Panc1 (cell line): Measurements from ENCODE around the gene DOK6. TPM values are rescaled to one million over a fixed set of nuclear protein-coding genes. Genes with fewer than 3 reads are reported as not detected.

Experiments used
- ATAC-seq: fragments of 200-7000 bp; cut with Tn5 transposase; 2 replicates; pipeline ENCODE4 v1.9.1; 2020; ENCODE audit warnings: mild to moderate bottlenecking, moderate library complexity
- BruUV-seq: library from RNA; stranded (reverse); fragments of 400-500 nt; replicated peaks from 2 replicates; lab custom pipeline; 2021; lab: Mats Ljungman, UMichigan
- CTCF ChIA-PET: fragments of 300-600 bp; sonication (Branson Sonifier 250); formaldehyde crosslinking; loops from one replicate; lab custom pipeline; 2022; ENCODE audit warnings: antibody characterized with exemption; lab: Charles Lee
- POLR2A ChIA-PET: fragments of 300-600 bp; sonication (Branson Sonifier 250); formaldehyde crosslinking; loops from one replicate; lab custom pipeline; 2022; ENCODE audit warnings: antibody characterized with exemption; lab: Charles Lee
- DNase-seq: peaks from one replicate; pipeline ENCODE4 v3.0.0-alpha.2; 2010; ENCODE audit warnings: low read depth, low spot score
- H3K27ac ChIP-seq: 2 replicates; pipeline ENCODE4 v1.5.1; 2011; ENCODE audit warnings: mild to moderate bottlenecking, low read length, inconsistent platforms
- H3K27me3 ChIP-seq: fragments of 200-500 bp; sonication (Bioruptor generic); 2 replicates; pipeline ENCODE4 v1.6.0; 2014; ENCODE audit warnings: low read length, inconsistent platforms; ENCODE audit not compliant: control insufficient read depth, insufficient read depth
- H3K36me3 ChIP-seq: fragments of 200-500 bp; sonication (Bioruptor generic); 2 replicates; pipeline ENCODE4 v1.5.1; 2014; ENCODE audit warnings: inconsistent platforms, mild to moderate bottlenecking, low read length, moderate library complexity; ENCODE audit not compliant: control insufficient read depth, insufficient read depth
- H3K4me1 ChIP-seq: 2 replicates; pipeline ENCODE4 v1.5.1; 2011; ENCODE audit warnings: inconsistent platforms, mild to moderate bottlenecking, low read length, moderate library complexity; ENCODE audit not compliant: control insufficient read depth, insufficient read depth
- H3K4me3 ChIP-seq, 2 experiments: 2 replicates each; pipeline ENCODE4 v1.5.1; 2011 to 2012; ENCODE audit warnings: low read depth in 2 of 2, low read length in 2 of 2, mild to moderate bottlenecking in 2 of 2, inconsistent platforms in 1 of 2, moderate library complexity in 1 of 2
- H3K9me3 ChIP-seq: fragments of 200-500 bp; sonication (Bioruptor generic); 2 replicates; pipeline ENCODE4 v1.5.1; 2014; ENCODE audit warnings: low read depth, mild to moderate bottlenecking, inconsistent platforms, low read length, moderate library complexity; ENCODE audit not compliant: control insufficient read depth, insufficient read depth
- CTCF ChIP-seq: fragments of 450-650 bp; IDR thresholded peaks from 2 replicates; pipeline ENCODE4 v1.5.1; 2017; ENCODE audit warnings: mild to moderate bottlenecking
- POLR2AphosphoS5 ChIP-seq: IDR thresholded peaks from 2 replicates; pipeline ENCODE4 v1.6.1; 2012; ENCODE audit warnings: mild to moderate bottlenecking, low read depth, low read length, moderate library complexity
- SIN3A ChIP-seq: IDR thresholded peaks from 2 replicates; pipeline ENCODE4 v1.6.1; 2012; ENCODE audit warnings: low read depth, mild to moderate bottlenecking, low read length, moderate library complexity, borderline replicate concordance; ENCODE audit not compliant: insufficient read depth
- TCF7L2 ChIP-seq: IDR thresholded peaks from 2 replicates; pipeline ENCODE4 v1.6.1; 2011; ENCODE audit warnings: mild to moderate bottlenecking, low read depth, low read length, inconsistent platforms
- in situ Hi-C: cut with HindIII; loops from 2 replicates; pipeline ENCODE4 v1.10.0; 2016; ENCODE audit warnings: low sequenced_read_pairs, low pct_unique_long_range_greater_than_20kb
- intact Hi-C: fragments of 100-400 bp; cut with micrococcal nuclease; formaldehyde crosslinking; loops from one replicate; pipeline ENCODE4 v1.10.0; 2022; ENCODE audit not compliant: unreplicated experiment
- total RNA-seq: library from RNA; stranded (reverse); gene quantifications from one replicate; pipeline ENCODE4 v1.2.1, GENCODE V29; 2021; ENCODE audit not compliant: unreplicated experiment
- TF ChIP-seq, protein P1 (sequence below), 2 experiments: IDR thresholded peaks; 2 replicates each; pipeline ENCODE4 v1.6.1; 2011 to 2012; ENCODE audit warnings: low read depth in 2 of 2, control low read depth in 1 of 2, low read length in 1 of 2, mild to moderate bottlenecking in 1 of 2, moderate library complexity in 1 of 2; ENCODE audit not compliant: insufficient read depth in 1 of 2

The DOK6 gene
- total RNA-seq, 1 experiment from 2014 or later = not detected

DNA sequence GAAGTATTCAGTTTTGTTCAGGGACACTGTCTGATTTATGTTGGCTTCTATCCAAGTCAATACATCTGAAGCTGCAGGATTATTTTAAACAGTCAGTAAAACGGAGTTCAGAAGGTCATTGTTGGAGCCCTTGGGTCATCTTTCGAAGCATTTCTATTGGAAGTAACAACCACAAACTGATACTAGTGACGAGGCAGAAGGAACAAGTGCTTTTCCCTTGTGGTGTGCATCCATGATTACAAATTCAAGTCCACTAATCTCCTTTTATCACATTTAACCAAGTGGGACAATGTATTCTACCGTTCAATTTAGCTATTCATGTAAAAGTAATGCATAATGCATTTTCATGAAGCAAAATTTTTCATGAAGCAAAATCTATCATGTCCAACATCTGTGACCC lies 470.0 kb downstream of the DOK6 start:
- in situ Hi-C loops (no loop called here), intact Hi-C loops (no loop called here)
- Histone ChIP-seq H3K27ac (no peak overlapping the region), H3K4me3 (no peak overlapping the region), H3K4me1 (no peaks in the 10 kb centered on the region), H3K9me3 (no peaks in the 10 kb centered on the region), H3K27me3 (no peaks in the 10 kb centered on the region), H3K36me3 (no peaks in the 10 kb centered on the region)
- DNase-seq (no peak), ATAC-seq (no peak)
- no TSS peak for BruUV-seq
- CTCF ChIA-PET = no interaction called here
- no peak for TF ChIP-seq SIN3A
- TF ChIP-seq, protein P1, sequence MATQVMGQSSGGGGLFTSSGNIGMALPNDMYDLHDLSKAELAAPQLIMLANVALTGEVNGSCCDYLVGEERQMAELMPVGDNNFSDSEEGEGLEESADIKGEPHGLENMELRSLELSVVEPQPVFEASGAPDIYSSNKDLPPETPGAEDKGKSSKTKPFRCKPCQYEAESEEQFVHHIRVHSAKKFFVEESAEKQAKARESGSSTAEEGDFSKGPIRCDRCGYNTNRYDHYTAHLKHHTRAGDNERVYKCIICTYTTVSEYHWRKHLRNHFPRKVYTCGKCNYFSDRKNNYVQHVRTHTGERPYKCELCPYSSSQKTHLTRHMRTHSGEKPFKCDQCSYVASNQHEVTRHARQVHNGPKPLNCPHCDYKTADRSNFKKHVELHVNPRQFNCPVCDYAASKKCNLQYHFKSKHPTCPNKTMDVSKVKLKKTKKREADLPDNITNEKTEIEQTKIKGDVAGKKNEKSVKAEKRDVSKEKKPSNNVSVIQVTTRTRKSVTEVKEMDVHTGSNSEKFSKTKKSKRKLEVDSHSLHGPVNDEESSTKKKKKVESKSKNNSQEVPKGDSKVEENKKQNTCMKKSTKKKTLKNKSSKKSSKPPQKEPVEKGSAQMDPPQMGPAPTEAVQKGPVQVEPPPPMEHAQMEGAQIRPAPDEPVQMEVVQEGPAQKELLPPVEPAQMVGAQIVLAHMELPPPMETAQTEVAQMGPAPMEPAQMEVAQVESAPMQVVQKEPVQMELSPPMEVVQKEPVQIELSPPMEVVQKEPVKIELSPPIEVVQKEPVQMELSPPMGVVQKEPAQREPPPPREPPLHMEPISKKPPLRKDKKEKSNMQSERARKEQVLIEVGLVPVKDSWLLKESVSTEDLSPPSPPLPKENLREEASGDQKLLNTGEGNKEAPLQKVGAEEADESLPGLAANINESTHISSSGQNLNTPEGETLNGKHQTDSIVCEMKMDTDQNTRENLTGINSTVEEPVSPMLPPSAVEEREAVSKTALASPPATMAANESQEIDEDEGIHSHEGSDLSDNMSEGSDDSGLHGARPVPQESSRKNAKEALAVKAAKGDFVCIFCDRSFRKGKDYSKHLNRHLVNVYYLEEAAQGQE (IDR thresholded peaks at IDR 0.05; ENCODE audit: insufficient read depth in 1 of 2, low read depth in 2 of 2, low read length in 1 of 2) = no peak
- no peak for TF ChIP-seq TCF7L2
- TF ChIP-seq POLR2AphosphoS5 = no peak
- POLR2A ChIA-PET = no interaction called here

GRCh38 chr18:69871363-69871762 lies 470.7 kb downstream of the DOK6 start:
- no TSS peak for BruUV-seq
- intact Hi-C loops (no loop called here), in situ Hi-C loops (no loop called here)
- no peak overlapping the region for H3K4me3 ChIP-seq
- H3K36me3 ChIP-seq = no peaks in the 10 kb centered on the region
- H3K27me3 ChIP-seq = no peaks in the 10 kb centered on the region
- POLR2A ChIA-PET = no interaction called here
- CTCF ChIA-PET = no interaction called here
- no peaks in the 10 kb centered on the region for H3K9me3 ChIP-seq
- DNase-seq (no peak), ATAC-seq (no peak)
- H3K27ac ChIP-seq = no peak overlapping the region
- no peaks in the 10 kb centered on the region for H3K4me1 ChIP-seq
- no peak for TF ChIP-seq SIN3A
- TF ChIP-seq TCF7L2 = no peak
- no peak for TF ChIP-seq POLR2AphosphoS5
- TF ChIP-seq, protein P1 (IDR thresholded peaks at IDR 0.05; ENCODE audit: insufficient read depth in 1 of 2, low read depth in 2 of 2, low read length in 1 of 2) = no peak
- TF ChIP-seq CTCF = no peak
